HG03064 (cell line): ENCODE results near the gene OR10H5.
"Not testable (repeated sequence)": the region's sequence is repeated elsewhere in the genome, so short reads cannot be mapped to it uniquely, and the experiment has no call there.

ENCODE experiments used
- ATAC-seq: cut with Tn5 transposase; IDR thresholded peaks from one replicate; pipeline ENCODE4 v1.9.1; 2021; ENCODE audit warnings: low read depth; ENCODE audit not compliant: unreplicated experiment

The OR10H5 gene

GRCh38 chr19:15843203-15843893 is 55.9 kb downstream of the OR10H5 start:
- no peak for ATAC-seq

DNA sequence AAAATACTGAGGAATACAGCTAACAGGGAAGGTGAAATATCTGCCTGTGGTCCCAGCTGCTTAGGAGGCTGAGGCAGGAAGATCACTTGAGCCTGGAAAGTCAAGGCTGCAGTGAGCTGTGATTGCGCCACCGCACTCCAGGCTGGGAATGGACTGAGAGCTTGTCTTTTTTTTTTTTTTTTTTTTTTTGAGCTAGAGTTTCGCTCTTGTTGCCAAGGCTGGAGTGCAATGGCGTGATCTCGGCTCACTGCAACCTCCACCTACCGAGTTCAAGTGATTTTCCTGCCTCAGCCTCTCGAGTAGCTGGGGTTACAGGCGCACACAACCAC is 56.4 kb downstream of the OR10H5 start:
- not testable (repeated sequence) for ATAC-seq

- ATAC-seq = no peak
These were observed 59.5 kb downstream of the OR10H5 start for GRCh38 chr19:15846923-15847322.

- no peak for ATAC-seq
These were observed 62.9 kb downstream of the OR10H5 start for GRCh38 chr19:15850385-15850784.
